COR-L47 (cell line): ENCODE data around the gene HOOK2.
"Not testable (repeated sequence)": the region's sequence is repeated elsewhere in the genome, so short reads cannot be mapped to it uniquely, and the experiment has no call there.

Experiments used
- DNase-seq: peaks from one replicate; lab custom pipeline; 2025; lab: John Stamatoyannopoulos, UW

HOOK2 gene, protein sequence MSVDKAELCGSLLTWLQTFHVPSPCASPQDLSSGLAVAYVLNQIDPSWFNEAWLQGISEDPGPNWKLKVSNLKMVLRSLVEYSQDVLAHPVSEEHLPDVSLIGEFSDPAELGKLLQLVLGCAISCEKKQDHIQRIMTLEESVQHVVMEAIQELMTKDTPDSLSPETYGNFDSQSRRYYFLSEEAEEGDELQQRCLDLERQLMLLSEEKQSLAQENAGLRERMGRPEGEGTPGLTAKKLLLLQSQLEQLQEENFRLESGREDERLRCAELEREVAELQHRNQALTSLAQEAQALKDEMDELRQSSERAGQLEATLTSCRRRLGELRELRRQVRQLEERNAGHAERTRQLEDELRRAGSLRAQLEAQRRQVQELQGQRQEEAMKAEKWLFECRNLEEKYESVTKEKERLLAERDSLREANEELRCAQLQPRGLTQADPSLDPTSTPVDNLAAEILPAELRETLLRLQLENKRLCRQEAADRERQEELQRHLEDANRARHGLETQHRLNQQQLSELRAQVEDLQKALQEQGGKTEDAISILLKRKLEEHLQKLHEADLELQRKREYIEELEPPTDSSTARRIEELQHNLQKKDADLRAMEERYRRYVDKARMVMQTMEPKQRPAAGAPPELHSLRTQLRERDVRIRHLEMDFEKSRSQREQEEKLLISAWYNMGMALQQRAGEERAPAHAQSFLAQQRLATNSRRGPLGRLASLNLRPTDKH

DNA sequence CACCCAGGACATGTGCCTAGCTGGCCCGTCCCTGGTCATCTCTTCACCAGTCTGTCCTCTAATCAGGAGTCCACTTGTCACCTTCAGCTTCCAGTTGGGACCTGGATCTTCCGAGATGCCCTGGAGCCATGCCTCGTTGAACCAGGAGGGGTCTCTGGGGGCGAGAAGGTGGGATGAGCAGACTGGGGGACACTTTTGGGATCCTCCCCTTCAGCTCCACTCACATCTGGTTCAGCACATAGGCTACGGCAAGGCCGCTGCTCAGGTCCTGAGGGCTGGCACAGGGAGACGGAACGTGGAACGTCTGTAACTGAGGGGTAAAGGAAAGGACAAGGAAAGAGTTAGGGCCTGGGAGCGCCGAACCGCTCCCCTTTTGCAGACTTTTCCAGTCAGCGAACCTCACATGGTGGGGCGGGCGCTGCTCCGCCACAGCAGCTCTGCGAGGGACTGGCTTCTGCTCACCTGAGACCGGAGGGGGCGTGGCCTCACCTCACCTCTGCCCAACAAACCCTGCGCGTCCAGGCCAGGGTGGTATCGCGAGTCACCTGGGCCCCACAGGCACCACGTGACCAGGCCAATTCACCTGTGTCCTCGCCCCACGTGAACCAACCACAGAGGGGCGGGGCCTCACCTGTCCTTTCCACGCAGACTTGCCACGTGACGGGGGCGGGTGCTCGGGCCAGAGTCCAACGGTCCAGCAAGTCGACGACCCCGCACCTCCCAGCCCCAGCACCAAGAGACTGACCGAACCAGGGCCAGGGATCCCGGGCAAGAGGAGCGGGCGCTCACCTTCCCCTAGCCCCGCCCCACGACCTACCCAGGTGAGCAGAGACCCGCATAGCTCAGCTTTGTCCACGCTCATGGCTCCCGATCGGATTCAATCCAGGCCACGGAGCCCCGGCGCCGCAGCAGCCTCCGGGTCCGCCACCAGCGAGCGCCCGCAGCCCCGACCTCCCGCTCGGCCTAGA lies at the start of gene HOOK2:
TSS of gene HOOK2 (minus strand) at position 965 of the 968 bp plus-strand sequence. CDS start at position 862, 103 bp downstream.
- DNase-seq = peak; percentile 79

DNA sequence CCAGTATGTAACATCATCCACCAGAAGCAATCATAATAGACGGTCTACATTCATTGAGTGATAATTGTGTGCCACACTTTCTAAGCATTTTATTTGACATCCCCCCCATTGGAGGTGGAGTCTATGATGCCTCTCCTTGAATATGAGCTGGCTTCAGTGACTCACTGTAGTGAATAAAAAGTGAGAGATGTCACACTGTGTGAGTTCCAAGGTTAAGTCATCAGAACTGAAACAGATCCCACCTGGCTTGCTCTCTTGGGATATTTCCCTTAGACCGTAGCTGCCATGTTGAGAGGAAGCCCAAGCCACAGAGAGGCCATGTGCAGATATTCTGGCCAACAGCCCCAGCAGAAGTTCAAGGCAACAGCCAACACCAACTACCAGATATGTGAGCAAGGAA lies 46.4 kb upstream of the HOOK2 start:
- no peak for DNase-seq

DNA sequence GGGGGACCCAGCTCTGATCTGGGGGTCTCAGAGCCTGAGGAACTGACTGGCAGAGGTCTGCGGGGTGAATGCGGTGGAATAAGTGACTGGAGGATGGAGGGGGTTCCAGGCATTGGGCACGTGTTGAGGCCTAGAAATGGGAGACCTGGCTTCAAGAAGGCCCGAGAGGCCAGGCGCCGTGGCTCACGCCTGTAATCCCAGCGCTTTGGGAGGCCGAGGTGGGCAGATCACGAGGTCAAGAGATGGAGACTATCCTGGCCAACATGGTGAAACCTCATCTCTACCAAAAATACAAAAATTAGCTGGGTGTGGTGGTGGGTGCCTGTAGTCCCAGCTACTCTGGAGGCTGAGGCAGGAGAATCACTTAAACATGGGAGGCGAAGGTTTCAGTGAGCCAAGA lies 42.5 kb upstream of the HOOK2 start:
- not testable (repeated sequence) for DNase-seq

DNA sequence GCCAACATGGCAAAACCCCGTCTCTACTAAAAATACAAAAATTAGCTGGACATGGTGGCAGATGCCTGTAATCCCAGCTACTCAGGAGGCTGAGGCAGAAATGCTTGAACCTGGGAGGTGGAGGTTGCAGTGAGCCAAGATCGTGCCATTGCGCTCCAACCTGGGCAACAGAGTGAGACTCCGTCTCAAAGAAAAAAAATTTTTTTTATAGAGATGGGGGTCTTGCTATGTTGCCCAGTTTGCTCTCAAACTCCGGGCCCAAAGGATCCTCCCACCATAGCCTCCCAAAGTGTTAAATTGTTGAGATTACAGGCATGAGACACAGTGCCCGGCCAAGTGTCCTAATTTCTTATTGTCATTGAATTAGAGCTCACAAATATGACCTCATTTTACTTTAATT lies 41.8 kb upstream of the HOOK2 start:
- DNase-seq = not testable (repeated sequence)

DNA sequence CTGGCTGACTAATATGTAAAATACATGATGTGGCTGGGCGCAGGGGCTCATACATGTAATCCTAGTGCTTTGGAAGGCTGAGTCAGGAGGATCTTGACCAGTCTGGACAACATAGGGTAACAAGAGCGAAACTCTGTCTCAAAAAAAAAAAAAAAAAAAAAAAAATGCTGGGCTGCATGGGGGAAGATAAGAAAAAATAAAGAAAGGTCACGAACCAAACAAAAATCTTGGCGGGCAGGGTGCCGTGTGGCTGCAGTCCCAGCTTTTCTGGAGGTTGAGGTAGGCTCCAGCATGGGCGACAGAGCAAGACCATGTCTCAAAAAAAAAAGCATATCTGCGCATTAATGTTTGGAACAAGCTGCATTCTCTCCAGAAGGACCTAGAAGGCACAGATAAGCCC lies 39.7 kb upstream of the HOOK2 start:
- no peak for DNase-seq

DNA sequence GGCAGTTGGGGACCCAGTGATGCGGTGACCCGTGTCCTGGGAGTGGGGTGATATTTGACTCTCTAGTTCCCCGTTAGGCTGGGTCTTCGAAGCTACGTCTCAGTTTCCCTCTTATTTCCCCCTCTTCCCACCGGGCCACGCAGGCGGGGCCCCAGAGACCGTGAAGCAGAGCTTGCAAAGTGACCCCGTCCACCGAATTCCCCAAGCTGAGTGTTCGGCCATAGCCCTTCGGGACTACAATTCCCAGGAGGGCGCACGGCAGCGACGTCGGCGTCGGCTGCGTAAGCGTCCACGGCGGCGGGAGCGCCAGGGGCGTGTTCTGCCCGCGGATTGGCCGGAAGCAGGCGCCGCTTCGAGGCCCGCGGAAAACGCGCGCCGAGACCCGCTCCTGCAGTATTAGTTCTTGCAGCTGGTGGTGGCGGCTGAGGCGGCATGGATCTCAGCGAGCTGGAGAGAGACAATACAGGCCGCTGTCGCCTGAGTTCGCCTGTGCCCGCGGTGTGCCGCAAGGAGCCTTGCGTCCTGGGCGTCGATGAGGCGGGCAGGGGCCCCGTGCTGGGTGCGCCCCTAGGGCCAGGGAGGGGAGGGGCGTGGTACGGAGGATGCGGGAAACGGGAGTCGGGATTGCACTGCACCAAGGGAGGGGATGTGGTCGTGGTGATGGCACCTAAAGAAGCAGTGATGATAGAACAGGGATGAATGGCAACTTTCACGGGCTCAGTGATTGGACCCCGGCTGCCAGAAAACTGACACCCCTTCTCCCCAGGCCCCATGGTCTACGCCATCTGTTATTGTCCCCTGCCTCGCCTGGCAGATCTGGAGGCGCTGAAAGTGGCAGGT lies 31.1 kb upstream of the HOOK2 start, which contains the start of gene RNASEH2A:
TSS of gene RNASEH2A (plus strand) at position 343 of the 840 bp plus-strand sequence. CDS start at position 433, 90 bp downstream.
- peak; percentile 86 for DNase-seq

DNA sequence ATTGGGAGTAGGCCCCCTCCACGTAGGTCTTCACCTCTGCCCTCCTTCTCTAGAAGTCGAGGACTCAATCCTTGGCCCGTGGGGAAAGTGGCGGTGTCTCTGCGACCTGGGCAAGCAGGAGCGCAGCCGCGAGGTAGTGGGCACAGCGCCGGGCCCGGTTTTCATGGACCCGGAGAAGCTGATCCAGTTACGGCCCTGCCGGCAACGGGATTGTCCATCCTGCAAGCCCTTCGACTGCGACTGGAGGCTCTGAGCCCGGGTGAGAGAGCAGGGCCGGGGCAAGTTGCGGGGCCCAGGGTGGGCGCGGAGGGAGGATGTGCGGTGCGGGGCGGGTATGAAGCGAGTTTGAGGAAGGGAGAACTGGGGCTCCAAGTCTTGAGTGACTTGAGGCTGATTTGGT lies 28.7 kb upstream of the HOOK2 start:
- DNase-seq = no peak

DNA sequence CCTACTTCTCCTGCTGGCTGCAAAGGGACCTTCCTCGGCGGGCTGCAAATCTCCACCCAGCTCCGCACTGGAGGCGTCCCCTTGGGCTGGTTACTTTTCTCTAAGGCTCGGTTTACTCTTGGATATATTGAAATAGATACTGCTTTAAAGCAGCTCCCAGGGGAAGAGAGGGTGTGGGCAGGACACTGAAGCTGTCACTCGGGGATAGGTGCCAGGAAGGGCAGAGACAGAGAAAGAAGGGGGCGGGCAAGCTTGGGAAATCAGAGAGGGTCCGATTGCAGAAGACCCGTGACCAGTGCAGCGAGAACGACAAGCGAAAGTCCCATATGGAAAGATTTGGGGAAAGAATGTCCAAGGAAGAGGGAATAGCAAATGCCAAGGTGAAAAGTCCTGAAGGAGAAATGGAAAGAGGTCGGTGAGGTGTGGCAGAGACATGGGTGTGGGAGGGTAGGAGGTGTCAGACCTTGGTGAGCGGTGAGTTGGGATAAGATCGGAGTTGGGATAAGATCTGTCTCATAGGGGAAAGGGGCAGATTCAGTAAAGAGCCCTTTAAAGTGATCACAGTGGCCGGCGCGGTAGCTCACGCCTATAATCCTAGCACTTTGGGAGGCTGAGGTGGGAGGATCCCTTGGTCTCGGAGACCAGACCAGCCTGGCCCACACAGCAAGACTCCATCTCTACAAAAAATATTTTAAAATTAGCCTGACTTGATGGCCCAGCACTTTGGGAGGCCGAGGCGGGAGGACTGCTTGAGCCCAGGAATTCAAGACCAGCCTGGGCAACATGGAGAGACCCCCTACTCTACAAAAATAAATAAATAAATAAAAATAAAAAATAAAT lies 27.1 kb upstream of the HOOK2 start:
- DNase-seq = no peak

DNA sequence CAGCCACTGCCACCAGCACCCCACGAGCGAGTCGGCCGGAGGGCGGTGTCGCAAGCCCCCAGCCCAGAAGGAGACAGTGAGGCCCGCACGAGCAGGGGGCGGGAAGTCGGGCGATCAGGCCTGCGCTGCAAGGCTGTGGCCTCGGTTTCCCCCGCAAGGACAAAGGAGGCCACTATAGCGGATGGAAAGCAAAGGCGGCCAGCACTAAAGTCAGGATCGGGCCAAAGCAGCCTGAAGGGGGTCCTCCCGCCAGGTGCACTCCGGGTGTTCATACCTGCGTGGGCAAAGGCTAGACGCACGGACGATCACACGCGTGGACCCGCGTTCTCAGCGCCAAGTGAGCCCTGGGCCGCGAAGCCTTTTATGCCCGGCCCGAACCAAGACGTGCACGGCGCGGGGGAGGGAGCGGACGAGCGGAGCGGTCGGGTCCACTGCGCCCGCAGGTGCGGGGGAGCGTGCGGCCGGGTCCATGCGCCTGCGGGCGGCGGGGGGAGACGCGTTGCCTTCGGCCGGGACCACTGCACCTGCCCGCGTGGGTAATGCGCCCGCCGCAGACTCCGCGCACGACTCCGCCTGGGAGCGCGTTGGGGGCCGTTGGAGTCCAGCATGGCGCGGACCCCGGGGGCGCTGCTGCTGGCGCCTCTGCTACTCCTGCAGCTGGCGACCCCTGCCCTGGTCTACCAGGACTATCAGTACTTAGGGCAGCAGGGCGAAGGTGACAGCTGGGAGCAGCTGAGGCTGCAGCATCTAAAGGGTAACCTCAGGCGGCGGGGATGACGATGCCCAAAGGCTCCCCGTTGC lies 26.3 kb upstream of the HOOK2 start, which contains the start of the genes PRDX2 and THSD8:
TSS of gene PRDX2 (minus strand) at position 335 of the 801 bp plus-strand sequence. CDS start 539 bp downstream, outside the sequence.
TSS of gene THSD8 (plus strand) at position 604 of the 801 bp plus-strand sequence. CDS start at position 607, 3 bp downstream.
- peak; percentile 86 for DNase-seq

DNA sequence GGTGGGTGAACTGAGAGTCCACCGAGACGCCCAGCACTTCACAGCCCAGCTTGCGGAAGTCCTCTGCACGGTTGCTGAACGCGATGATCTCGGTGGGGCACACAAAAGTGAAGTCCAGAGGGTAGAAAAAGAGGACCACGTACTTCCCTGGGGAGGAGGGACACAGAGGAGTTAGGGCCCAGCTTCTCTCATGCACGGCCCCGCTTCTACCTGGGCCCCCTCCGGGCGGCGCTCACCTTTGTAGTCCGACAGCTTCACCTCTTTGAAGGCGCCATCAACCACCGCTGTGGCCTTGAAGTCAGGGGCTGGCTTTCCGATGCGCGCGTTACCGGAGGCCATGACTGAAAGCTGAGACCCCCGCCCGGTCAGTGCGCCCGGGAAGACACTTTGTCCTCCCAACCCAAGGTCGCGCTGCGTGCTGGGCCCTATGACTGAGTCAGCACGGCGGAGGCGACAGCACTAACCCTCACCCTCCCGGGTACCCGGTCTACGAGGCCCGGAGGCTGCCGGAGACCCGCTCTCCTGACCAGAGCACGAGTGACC lies 25.6 kb upstream of the HOOK2 start:
- no peak for DNase-seq

DNA sequence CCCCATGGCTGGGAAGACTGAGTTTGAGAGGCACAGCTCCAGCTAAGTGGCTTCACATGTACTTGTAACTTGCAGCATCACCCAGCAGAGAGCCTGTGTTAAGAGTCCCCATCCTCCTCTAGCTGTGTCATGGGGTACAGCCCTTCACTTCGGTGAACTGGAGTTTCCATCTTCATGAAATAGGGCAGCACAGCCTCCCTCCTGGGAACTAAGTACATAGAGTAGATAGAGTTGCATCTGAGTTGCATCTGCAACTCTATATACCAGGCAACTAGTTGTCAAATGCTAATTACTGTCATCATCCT lies 25.1 kb upstream of the HOOK2 start:
- no peak for DNase-seq

DNA sequence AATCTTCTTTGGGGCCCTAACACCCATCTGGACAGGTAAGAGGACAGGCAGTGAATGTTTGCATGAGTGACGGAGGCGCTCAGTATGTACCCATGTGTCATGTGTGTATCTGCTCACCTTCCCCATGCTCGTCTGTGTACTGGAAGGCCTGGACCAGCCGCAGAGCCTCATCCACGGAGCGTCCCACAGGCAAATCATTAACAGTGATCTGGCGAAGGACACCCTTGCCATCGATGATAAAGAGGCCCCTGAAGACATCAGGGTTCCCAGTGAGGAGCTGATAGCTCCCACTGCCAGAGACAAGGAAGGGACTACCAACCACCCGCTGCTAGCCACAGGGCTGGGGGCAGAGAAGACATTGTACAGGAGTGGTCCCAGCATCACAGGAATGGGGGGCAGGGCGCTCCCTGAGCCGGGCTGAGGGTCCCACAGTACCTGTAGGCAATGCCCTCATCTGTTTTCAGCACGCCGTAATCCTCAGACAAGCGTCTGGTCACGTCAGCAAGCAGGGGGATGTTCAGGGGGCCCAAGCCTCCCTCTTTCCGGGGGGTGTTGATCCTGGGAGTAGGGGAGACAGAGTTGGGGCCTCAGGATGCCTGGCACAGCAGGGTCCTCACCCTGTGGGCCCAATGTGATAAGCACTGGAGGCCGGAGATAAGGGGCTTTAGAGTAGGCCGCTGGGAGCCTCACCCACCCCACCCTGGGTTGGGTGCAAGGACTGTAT lies 24.6 kb upstream of the HOOK2 start:
- no peak for DNase-seq

DNA sequence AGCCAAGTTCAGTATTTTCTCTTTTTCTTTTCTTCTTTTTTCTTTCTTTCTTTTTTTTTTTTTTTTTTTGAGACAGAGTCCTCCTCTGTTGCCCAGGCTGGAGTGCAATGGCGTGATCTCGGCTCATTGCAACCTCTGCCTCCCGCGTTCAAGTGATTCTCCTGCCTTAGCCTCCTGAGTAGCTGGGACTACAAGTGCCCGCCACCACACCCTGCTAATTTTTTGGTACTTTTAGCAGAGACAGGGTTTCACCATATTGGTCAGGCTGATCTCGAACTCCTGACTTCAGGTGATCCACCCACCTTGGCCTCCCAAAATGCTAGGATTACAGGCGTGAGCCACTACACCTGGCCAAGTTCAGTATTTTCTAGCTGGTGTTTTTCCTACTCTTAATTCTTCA lies 22.3 kb upstream of the HOOK2 start:
- DNase-seq = not testable (repeated sequence)

DNA sequence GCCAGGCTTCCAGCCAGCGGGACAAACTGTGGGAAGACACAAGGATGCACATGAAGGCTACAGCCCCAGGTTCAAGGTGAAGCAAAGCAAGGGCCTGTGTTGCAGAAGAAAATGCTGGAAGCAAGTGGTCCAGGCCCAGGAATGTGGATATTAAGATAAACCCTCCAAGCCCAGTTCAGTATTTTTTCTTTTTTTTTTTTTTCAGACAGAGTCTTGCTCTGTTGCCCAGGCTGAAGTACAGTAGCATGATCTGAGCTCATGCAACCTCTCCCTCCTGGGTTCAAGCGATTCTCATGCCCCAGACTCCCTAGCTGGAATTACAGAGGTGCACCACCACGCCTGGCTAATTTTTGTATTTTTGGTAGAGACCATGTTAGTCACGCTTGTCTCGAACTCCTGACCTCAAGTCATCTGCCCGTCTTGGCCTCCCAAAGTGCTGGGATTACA lies 21.8 kb upstream of the HOOK2 start:
- DNase-seq = no peak

DNA sequence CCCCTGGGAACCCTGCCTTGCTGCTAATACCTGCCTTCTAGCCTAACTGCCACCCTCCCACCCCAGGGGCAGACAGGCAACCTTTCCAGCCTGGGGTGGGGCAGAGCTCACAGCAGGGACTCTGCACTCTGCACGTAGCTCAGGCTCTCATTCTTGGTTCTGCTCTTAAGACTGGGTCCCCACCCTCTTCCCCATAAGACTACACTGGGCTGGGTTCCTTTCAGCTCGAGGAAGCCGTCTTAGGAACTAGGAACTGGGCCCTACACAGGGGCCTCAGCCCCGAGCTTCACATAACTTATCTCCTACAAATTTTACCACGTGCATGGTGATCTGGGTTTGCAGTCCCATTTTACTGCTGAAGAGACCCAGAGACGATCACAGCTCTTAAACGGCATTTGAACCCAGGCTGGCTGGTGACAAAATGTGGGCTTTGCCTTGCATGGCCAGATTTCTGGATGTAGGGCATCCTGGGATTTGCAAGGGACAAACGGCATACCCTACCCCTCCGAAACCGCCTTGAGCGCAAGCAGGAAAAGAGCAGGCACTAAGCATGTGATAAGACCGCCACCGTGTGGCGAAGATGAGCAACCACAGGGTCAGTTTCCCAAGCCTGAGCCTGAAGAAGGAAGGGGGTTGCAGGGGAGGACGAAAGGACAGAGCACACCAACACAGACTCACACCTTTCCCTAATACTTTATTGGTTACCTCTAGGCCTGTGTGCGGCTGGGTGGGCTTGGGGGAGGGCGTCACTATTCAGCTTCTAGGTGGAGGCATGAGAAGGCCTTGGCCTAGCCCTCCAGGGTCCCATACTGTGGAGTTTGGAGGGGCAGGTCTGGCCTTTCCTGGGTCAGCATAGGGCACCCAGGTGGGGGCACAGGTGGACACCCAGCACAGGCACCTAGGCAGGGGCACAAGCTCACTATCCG lies 21.1 kb upstream of the HOOK2 start:
- peak; percentile 82 for DNase-seq

DNA sequence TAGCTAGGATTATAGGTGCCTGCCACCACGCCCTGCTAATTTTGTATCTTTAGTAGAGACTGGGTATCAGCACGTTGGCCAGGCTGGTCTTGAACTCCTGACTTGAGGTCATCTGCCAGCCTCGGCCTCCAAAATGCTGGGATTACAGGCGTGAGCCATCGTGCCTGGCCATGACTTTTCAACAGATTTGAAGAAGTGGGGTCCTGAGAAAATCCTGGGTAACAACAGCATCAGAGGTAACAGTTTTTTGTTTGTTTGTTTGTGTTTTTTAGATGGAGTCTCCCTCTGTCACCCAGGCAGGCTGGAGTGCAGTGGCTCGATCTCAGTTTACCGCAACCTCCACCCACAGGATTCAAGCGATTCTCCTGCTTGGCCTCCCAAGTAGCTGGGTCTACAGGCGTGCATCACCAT lies 19.6 kb upstream of the HOOK2 start:
- DNase-seq = no peak
